H1 (cell line): ENCODE measurements around the gene C5orf58. TPM values are rescaled to one million over a fixed set of nuclear protein-coding genes. Genes with fewer than 3 reads are reported as not detected.
A peak's percentile ranks its signal among the peaks of the same experiment; 100 is the strongest.

Experiments
- CTCF ChIA-PET: fragments of 300-600 bp; sonication (Branson Sonifier 250); formaldehyde crosslinking; loops from one replicate; lab custom pipeline; 2021; ENCODE audit not compliant: partially characterized antibody; lab: Charles Lee
- POLR2A ChIA-PET: fragments of 300-600 bp; sonication (Branson Sonifier 250); formaldehyde crosslinking; loops from one replicate; lab custom pipeline; 2021; ENCODE audit warnings: inconsistent platforms; ENCODE audit not compliant: partially characterized antibody; lab: Charles Lee
- DNase-seq, 2 experiments: peaks; one replicate each; pipeline versions ENCODE4 v3.0.0 to v3.0.0-alpha.2; 2010 to 2022; ENCODE audit warnings: low spot score in 2 of 2, low read depth in 1 of 2, mixed read lengths in 1 of 2
- FAIRE-seq: peaks from 2 replicates; lab custom pipeline; 2011; peaks lifted over from hg19 to GRCh38; lab: Jason Lieb, UNC
- H2AFZ ChIP-seq: 2 replicates; pipeline ENCODE4 v1.8.1; 2012; ENCODE audit warnings: low read length, inconsistent platforms
- H2AK5ac ChIP-seq: 2 replicates; pipeline ENCODE4 v1.6.1; 2013; ENCODE audit warnings: low read depth, low read length
- H2BK120ac ChIP-seq: replicated peaks from 2 replicates; pipeline ENCODE3; 2013; ENCODE audit warnings: low read depth, low read length, inconsistent platforms
- H2BK12ac ChIP-seq: 2 replicates; pipeline ENCODE4 v1.6.1; 2013; ENCODE audit warnings: low read depth, low read length
- H2BK15ac ChIP-seq: 2 replicates; pipeline ENCODE4 v1.6.1; 2013; ENCODE audit warnings: low read length
- H2BK20ac ChIP-seq: 2 replicates; pipeline ENCODE4 v1.6.1; 2013; ENCODE audit warnings: low read length
- H2BK5ac ChIP-seq: 2 replicates; pipeline ENCODE4 v1.6.1; 2013; ENCODE audit warnings: low read depth, low read length
- H3K14ac ChIP-seq: 2 replicates; pipeline ENCODE4 v1.6.1; 2013; ENCODE audit warnings: inconsistent platforms; ENCODE audit not compliant: insufficient read length
- H3K18ac ChIP-seq: 2 replicates; pipeline ENCODE4 v1.6.1; 2013; ENCODE audit warnings: low read length; ENCODE audit errors: extremely low read depth
- H3K23ac ChIP-seq: 2 replicates; pipeline ENCODE4 v1.6.1; 2013; ENCODE audit warnings: inconsistent platforms; ENCODE audit not compliant: insufficient read length
- H3K23me2 ChIP-seq: 2 replicates; pipeline ENCODE4 v1.6.1; 2013; ENCODE audit warnings: low read depth, low read length
- H3K27ac ChIP-seq: 2 replicates; pipeline ENCODE4 v1.6.1; 2011; ENCODE audit warnings: low read depth, low read length, inconsistent platforms
- H3K27me3 ChIP-seq, 4 experiments: replicated peaks in 1 of 4; 1 replicate in 1 of 4; 2 replicates in 3 of 4; pipeline versions ENCODE4 v1.6.1 to v1.8.1; 2011 to 2013; ENCODE audit warnings: low read length in 3 of 4, mild to moderate bottlenecking in 3 of 4, inconsistent platforms in 2 of 4, mixed read lengths in 2 of 4, moderate library complexity in 1 of 4; ENCODE audit not compliant: control insufficient read depth in 3 of 4, insufficient read depth in 3 of 4; ENCODE audit errors: extremely low read depth in 1 of 4
- H3K36me3 ChIP-seq, 4 experiments: 2 replicates each; pipeline versions ENCODE4 v1.6.1 to v1.8.1; 2011 to 2013; ENCODE audit warnings: mild to moderate bottlenecking in 4 of 4, low read length in 3 of 4, moderate library complexity in 2 of 4, control low read depth in 1 of 4, inconsistent platforms in 1 of 4; ENCODE audit not compliant: insufficient read depth in 4 of 4, control insufficient read depth in 2 of 4
- H3K4ac ChIP-seq: replicated peaks from 2 replicates; pipeline ENCODE3; 2013; ENCODE audit warnings: low read length, low read depth, mixed read lengths, inconsistent platforms; ENCODE audit not compliant: insufficient read length
- H3K4me1 ChIP-seq, 4 experiments: replicated peaks in 1 of 4; 1 replicate in 1 of 4; 2 replicates in 3 of 4; pipeline versions ENCODE4 v1.6.1 to v1.8.1; 2011 to 2013; ENCODE audit warnings: low read length in 3 of 4, inconsistent platforms in 2 of 4, mixed read lengths in 1 of 4; ENCODE audit not compliant: insufficient read depth in 4 of 4, control insufficient read depth in 3 of 4
- H3K4me2 ChIP-seq, 2 experiments: 2 replicates each; pipeline versions ENCODE4 v1.6.1 to v1.8.1; 2011 to 2013; ENCODE audit warnings: low read depth in 2 of 2, low read length in 2 of 2, control low read depth in 1 of 2, inconsistent platforms in 1 of 2, mild to moderate bottlenecking in 1 of 2; ENCODE audit not compliant: insufficient read depth in 1 of 2
- H3K4me3 ChIP-seq, 4 experiments: fragments of 200-600, 300-600 bp in 1 of 4; sonication (generic), shearing (Covaris generic), sonication (Bioruptor Twin) in 1 of 4; 2 replicates each; pipeline versions ENCODE4 v1.5.1 to v1.8.1; 2011 to 2016; ENCODE audit warnings: low read length in 4 of 4, low read depth in 3 of 4, control low read depth in 2 of 4, inconsistent platforms in 2 of 4, mild to moderate bottlenecking in 2 of 4, mixed read lengths in 1 of 4, moderate library complexity in 1 of 4; ENCODE audit not compliant: insufficient read depth in 2 of 4; ENCODE audit errors: extremely low read depth in 1 of 4
- H3K56ac ChIP-seq: replicated peaks from 2 replicates; pipeline ENCODE3; 2013; ENCODE audit warnings: low read depth, mild to moderate bottlenecking, mixed read lengths, low read length, inconsistent platforms; ENCODE audit not compliant: insufficient read length
- H3K79me1 ChIP-seq: 2 replicates; pipeline ENCODE4 v1.6.1; 2013; ENCODE audit warnings: low read depth, low read length, control low read depth
- H3K79me2 ChIP-seq, 2 experiments: 2 replicates each; pipeline versions ENCODE4 v1.6.1 to v1.8.1; 2012 to 2013; ENCODE audit warnings: low read length in 2 of 2, mild to moderate bottlenecking in 2 of 2, inconsistent platforms in 1 of 2; ENCODE audit not compliant: insufficient read depth in 2 of 2, control insufficient read depth in 1 of 2
- H3K9ac ChIP-seq, 4 experiments: replicated peaks in 1 of 4; 1 replicate in 1 of 4; 2 replicates in 3 of 4; pipeline versions ENCODE4 v1.6.1 to v1.8.1; 2011 to 2013; ENCODE audit warnings: low read depth in 3 of 4, low read length in 3 of 4, control low read depth in 2 of 4, mild to moderate bottlenecking in 2 of 4, moderate library complexity in 2 of 4, inconsistent platforms in 1 of 4; ENCODE audit errors: extremely low read depth in 1 of 4
- H3K9me3 ChIP-seq, 2 experiments: 2 replicates each; pipeline versions ENCODE4 v1.6.1 to v1.8.1; 2012 to 2013; ENCODE audit warnings: mild to moderate bottlenecking in 2 of 2, moderate library complexity in 2 of 2, control low read depth in 1 of 2, inconsistent platforms in 1 of 2, low read depth in 1 of 2, low read length in 1 of 2, mixed read lengths in 1 of 2; ENCODE audit not compliant: insufficient read depth in 2 of 2
- H4K20me1 ChIP-seq, 2 experiments: replicated peaks in 1 of 2; 2 replicates each; pipeline versions ENCODE3 to v1.8.1; 2011 to 2013; ENCODE audit warnings: inconsistent platforms in 2 of 2, low read length in 2 of 2, mild to moderate bottlenecking in 1 of 2; ENCODE audit not compliant: insufficient read depth in 2 of 2, control insufficient read depth in 1 of 2
- H4K5ac ChIP-seq: 2 replicates; pipeline ENCODE4 v1.6.1; 2013; ENCODE audit warnings: low read length, low read depth, mixed read lengths, inconsistent platforms; ENCODE audit not compliant: insufficient read length
- H4K8ac ChIP-seq: 2 replicates; pipeline ENCODE4 v1.8.0; 2013; ENCODE audit warnings: mild to moderate bottlenecking, moderate library complexity, low read length, inconsistent platforms; ENCODE audit not compliant: insufficient read depth; ENCODE audit errors: extremely low read depth
- H4K91ac ChIP-seq: replicated peaks from 2 replicates; pipeline ENCODE3; 2013; ENCODE audit warnings: low read length, mixed read lengths, inconsistent platforms; ENCODE audit not compliant: insufficient read length
- BACH1 ChIP-seq: IDR thresholded peaks from 2 replicates; pipeline ENCODE4 v1.6.1; 2012; ENCODE audit warnings: low read length, improper control_type of control experiment
- MAFK ChIP-seq: IDR thresholded peaks from 2 replicates; pipeline ENCODE4 v1.6.1; 2012; ENCODE audit warnings: low read depth, mild to moderate bottlenecking, improper control_type of control experiment, low read length
- WGBS, 2 experiments: shearing (Covaris generic) in 1 of 2; methylation state at CpG; one replicate each; pipeline versions ENCODE4 v1.1.6 to v1.1.7; 2013 to 2015; ENCODE audit warnings: low lambda C conversion rate in 2 of 2, mixed read lengths in 2 of 2, inconsistent platforms in 1 of 2, low coverage in 1 of 2, missing lambda C conversion rate in 1 of 2; ENCODE audit not compliant: insufficient replicate concordance in 2 of 2, insufficient coverage in 1 of 2, insufficient read length in 1 of 2; ENCODE audit errors: extremely low coverage in 1 of 2, missing lambda C conversion rate in 1 of 2; 5-methylcytosine and 5-hydroxymethylcytosine counted together
- polyA plus RNA-seq, 7 experiments: library from polyadenylated mRNA; depleted of rRNA in 3 of 7; stranded (reverse) in 5 of 7; unstranded in 2 of 7; fragments of >200 nt in 5 of 7; fragments of 200-250 nt in 2 of 7; gene quantifications; 1 replicate in 5 of 7; 2 replicates in 1 of 7; 4 replicates in 1 of 7; pipeline versions ENCODE4 v1.2.1 to v1.2.3, GENCODE V29; 2011 to 2013; ENCODE audit warnings: missing spikeins in 2 of 7, mixed read lengths in 2 of 7
- total RNA-seq: library from RNA; stranded (reverse); fragmentation: NEBNext Ultra II Directional; extraction: Animal tissue kit (Norgen Biotek cat#: 25700); gene quantifications from 2 replicates; pipeline ENCODE4 v1.2.1, GENCODE V29; 2021

The C5orf58 gene
- total and polyA plus RNA-seq, 2 of the 8 experiments (the other 6 are each of a cell fraction or from before 2014, with no cell fraction given): 0.24 to 1.6 TPM

DNA sequence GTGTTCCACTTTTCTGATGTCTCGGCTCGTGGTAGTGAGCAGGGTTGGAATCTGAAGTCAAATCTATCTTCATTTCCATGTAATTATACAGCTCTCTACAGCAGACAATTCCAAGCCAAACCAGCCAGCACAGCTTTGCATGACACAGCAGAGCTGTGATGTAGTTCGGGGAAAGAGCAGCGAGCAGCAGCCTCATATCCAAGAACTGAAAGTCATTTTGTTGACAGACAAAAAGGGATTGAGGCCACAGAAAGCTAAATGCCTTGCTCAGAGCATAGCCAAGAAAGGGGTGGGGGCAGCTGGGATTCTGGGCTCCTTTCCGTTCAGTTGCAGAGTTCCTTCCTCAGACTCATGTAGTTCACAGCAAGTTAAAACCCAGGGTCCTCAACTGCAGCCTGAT lies 32.7 kb downstream of the C5orf58 start:
- Histone ChIP-seq H3K23ac (no peak overlapping the region), H2BK5ac (no peak overlapping the region), H2BK15ac (peak overlapping the region; percentile 78; the same call in 1 of the 2 replicates), H4K8ac (no peak overlapping the region), H3K27me3 (no peaks in the 10 kb centered on the region), H2BK120ac (no peak overlapping the region), H3K14ac (no peak overlapping the region), H3K4me3 (no peak overlapping the region), H2AFZ (peak overlapping the region; percentile 46; the same call in 1 of the 2 replicates), H3K9ac (no peak overlapping the region), H3K56ac (no peak overlapping the region), H2AK5ac (no peak overlapping the region), H3K4ac (no peak overlapping the region), H2BK12ac (no peak overlapping the region), H3K27ac (no peak overlapping the region), H3K36me3 (no peaks in the 10 kb centered on the region), H3K18ac (no peak overlapping the region), H3K9me3 (no peaks in the 10 kb centered on the region), H3K4me2 (0 out of 4 replicates have a peak overlapping the region, but pooled peaks of 1 of the 2 experiments have one; percentile 2), H4K91ac (no peak overlapping the region), H3K79me2 (no peaks in the 10 kb centered on the region), H2BK20ac (0 out of 2 replicates have a peak overlapping the region, but pooled peaks have one; percentile 69), H4K5ac (no peak overlapping the region), H3K23me2 (no peaks in the 10 kb centered on the region), H3K4me1 (peaks cover 6 to 12% (median 8%) of the 10 kb centered on the region in 4 experiments; a peak in 4 of 7 replicates), H4K20me1 (peaks cover 0 to 2% of the 10 kb centered on the region in 2 experiments), H3K79me1 (no peaks in the 10 kb centered on the region)
- ChIA-PET POLR2A (no interaction called here), CTCF (interaction anchor here (0.9 to 6.1 kb wide), 18 partner anchors 8 to 139 kb away, joined by 3 to 78 read pairs (median 13); no protein-coding TSS in a partner anchor)
- 55% methylated on average over 5 of the region's 5 CpGs; no CpG with 5 or more reads in 1 of the 2 experiments for WGBS, 2 experiments
- peak in 1 of 2 experiments; percentile 43 for DNase-seq
- peak; percentile 50 for FAIRE-seq
- TF ChIP-seq MAFK: peak; percentile 50; the same call in 1 of the 2 replicates
- TF ChIP-seq BACH1: peak; percentile 58; the same call in 1 of the 2 replicates
